GM19328 (cell line): Measurements from ENCODE around the gene MYH14.

ENCODE experiments used
- ATAC-seq: cut with Tn5 transposase; IDR thresholded peaks from one replicate; pipeline ENCODE4 v1.9.1; 2021; ENCODE audit warnings: mild to moderate bottlenecking, moderate library complexity; ENCODE audit not compliant: unreplicated experiment

The MYH14 gene

GRCh38 chr19:50192463-50193211, 10.8 kb upstream of the MYH14 start:
- ATAC-seq = no peak

- no peak for ATAC-seq
Observed at GRCh38 chr19:50195224-50195623, 8.2 kb upstream of the MYH14 start.

- no peak for ATAC-seq
Observed at GRCh38 chr19:50196322-50196932, 7.0 kb upstream of the MYH14 start.

GRCh38 chr19:50197348-50197747, 6.1 kb upstream of the MYH14 start:
- ATAC-seq = no peak

- ATAC-seq = no peak
Observed at GRCh38 chr19:50198431-50199258, 4.8 kb upstream of the MYH14 start.

- ATAC-seq = no peak
Observed at GRCh38 chr19:50199259-50199555, 4.2 kb upstream of the MYH14 start.

- ATAC-seq = no peak
Observed at GRCh38 chr19:50202386-50202785, 1.0 kb upstream of the MYH14 start.

GRCh38 chr19:50202962-50203280, 501 bp upstream of the MYH14 start:
- ATAC-seq = no peak

GRCh38 chr19:50204081-50204428, 633 bp downstream of the MYH14 start:
- no peak for ATAC-seq

- ATAC-seq = no peak
Observed at GRCh38 chr19:50204811-50205675, 1.6 kb downstream of the MYH14 start.

GRCh38 chr19:50205681-50206138, 2.3 kb downstream of the MYH14 start:
- no peak for ATAC-seq

- no peak for ATAC-seq
Observed at GRCh38 chr19:50206191-50206590, 2.8 kb downstream of the MYH14 start.

GRCh38 chr19:50207730-50208129, 4.3 kb downstream of the MYH14 start:
- no peak for ATAC-seq

- ATAC-seq = no peak
Observed at GRCh38 chr19:50209131-50209530, 5.7 kb downstream of the MYH14 start.

GRCh38 chr19:50210425-50210824, 7.0 kb downstream of the MYH14 start:
- no peak for ATAC-seq

GRCh38 chr19:50213925-50214324, 10.5 kb downstream of the MYH14 start:
- no peak for ATAC-seq

GRCh38 chr19:50214699-50215543, 11.5 kb downstream of the MYH14 start:
- ATAC-seq = no peak

- ATAC-seq = no peak
Observed at GRCh38 chr19:50215820-50216219, 12.4 kb downstream of the MYH14 start.

GRCh38 chr19:50221087-50221486, 17.7 kb downstream of the MYH14 start:
- ATAC-seq = no peak

- no peak for ATAC-seq
Observed at GRCh38 chr19:50222691-50223438, 19.4 kb downstream of the MYH14 start.
